PC-3 (cell line): ENCODE measurements around the gene PTPRN2. TPM values are rescaled to one million over a fixed set of nuclear protein-coding genes. Genes with fewer than 3 reads are reported as not detected.

Experiments
- ATAC-seq: fragments of 200-7000 bp; cut with Tn5 transposase; 2 replicates; pipeline ENCODE4 v1.9.1; 2020; ENCODE audit warnings: mild to moderate bottlenecking, moderate library complexity
- BruUV-seq: library from RNA; stranded (reverse); fragments of 400-500 nt; replicated peaks from 2 replicates; lab custom pipeline; 2021; lab: Mats Ljungman, UMichigan
- CTCF ChIA-PET: fragments of 300-600 bp; sonication (Branson Sonifier 250); formaldehyde crosslinking; loops from one replicate; lab custom pipeline; 2022; ENCODE audit warnings: antibody characterized with exemption; lab: Charles Lee
- POLR2A ChIA-PET: fragments of 300-600 bp; sonication (Branson Sonifier 250); formaldehyde crosslinking; loops from one replicate; lab custom pipeline; 2022; ENCODE audit warnings: antibody characterized with exemption; ENCODE audit not compliant: unreplicated experiment; lab: Charles Lee
- DNase-seq: peaks from one replicate; pipeline ENCODE4 v3.0.0-alpha.2; 2015
- H2AFZ ChIP-seq: fragments of 300-600 bp; sonication (generic); 2 replicates; pipeline ENCODE4 v1.6.0; 2016; ENCODE audit warnings: antibody characterized with exemption, low read length
- H3F3A ChIP-seq: fragments of 300-600 bp; sonication (generic); one replicate; pipeline ENCODE4 v1.6.0; 2017; ENCODE audit warnings: antibody characterized with exemption, low read length, control low read depth, mild to moderate bottlenecking; ENCODE audit not compliant: unreplicated experiment
- H3K27ac ChIP-seq: fragments of 300-600 bp; sonication (generic); 2 replicates; pipeline ENCODE4 v1.5.1; 2016; ENCODE audit warnings: mild to moderate bottlenecking, low read length
- H3K27me3 ChIP-seq: fragments of 300-600 bp; sonication (generic); 2 replicates; pipeline ENCODE4 v1.6.1; 2016; ENCODE audit warnings: low read length, mixed read lengths
- H3K36me3 ChIP-seq: fragments of 300-600 bp; sonication (generic); 2 replicates; pipeline ENCODE4 v1.6.1; 2016; ENCODE audit warnings: low read depth, mixed run types, low read length, mixed read lengths
- H3K4me1 ChIP-seq: fragments of 300-600 bp; sonication (generic); 2 replicates; pipeline ENCODE4 v1.5.1; 2016; ENCODE audit warnings: low read length; ENCODE audit not compliant: insufficient read depth
- H3K4me2 ChIP-seq: fragments of 300-600 bp; sonication (generic); 2 replicates; pipeline ENCODE4 v1.6.0; 2016; ENCODE audit warnings: low read length
- H3K4me3 ChIP-seq: fragments of 300-600 bp; sonication (generic); 2 replicates; pipeline ENCODE4 v1.5.1; 2016; ENCODE audit warnings: mild to moderate bottlenecking, low read length, mixed read lengths
- H3K79me2 ChIP-seq: fragments of 300-600 bp; sonication (generic); 2 replicates; pipeline ENCODE4 v1.6.1; 2017; ENCODE audit warnings: low read length, mixed read lengths
- H3K9ac ChIP-seq: fragments of 300-600 bp; sonication (generic); 2 replicates; pipeline ENCODE4 v1.6.0; 2016; ENCODE audit warnings: mild to moderate bottlenecking, low read length
- H3K9me2 ChIP-seq: fragments of 300-600 bp; sonication (generic); replicated peaks from 2 replicates; pipeline ENCODE4 v1.6.1; 2016; ENCODE audit warnings: mixed run types, low read length, mixed read lengths
- H3K9me3 ChIP-seq: fragments of 300-600 bp; sonication (generic); 2 replicates; pipeline ENCODE4 v1.6.1; 2016; ENCODE audit warnings: low read length, mixed read lengths
- H4K20me1 ChIP-seq: fragments of 300-600 bp; sonication (generic); 2 replicates; pipeline ENCODE4 v1.6.1; 2016; ENCODE audit warnings: low read length, mixed read lengths
- CTCF ChIP-seq: fragments of 300-600 bp; sonication (generic); conservative IDR thresholded peaks from 2 replicates; pipeline ENCODE4 v1.5.1; 2017; ENCODE audit warnings: antibody characterized with exemption, low read depth, mild to moderate bottlenecking, low read length
- EZH2 ChIP-seq: fragments of 300-600 bp; sonication (generic); IDR thresholded peaks from one replicate; pipeline ENCODE4 v1.6.1; 2017; ENCODE audit warnings: antibody characterized with exemption, mild to moderate bottlenecking, low read length; ENCODE audit not compliant: unreplicated experiment
- EZH2phosphoT487 ChIP-seq: fragments of 300-600 bp; sonication (generic); IDR thresholded peaks from 2 replicates; pipeline ENCODE4 v1.6.1; 2018; ENCODE audit warnings: mild to moderate bottlenecking, antibody characterized with exemption, low read length, borderline replicate concordance
- intact Hi-C: fragments of 100-400 bp; cut with micrococcal nuclease; formaldehyde crosslinking; loops from 2 replicates; pipeline ENCODE4 v1.9.0; 2023
- total RNA-seq: library from RNA; depleted of rRNA; stranded (reverse); fragments of >200 nt; gene quantifications from 2 replicates; pipeline ENCODE4 v1.2.3, GENCODE V29; 2014

The PTPRN2 gene
- total RNA-seq, 1 experiment from 2014 or later: 3.2 TPM

- ATAC-seq (no peak), DNase-seq (no peak)
- H3K4me2 ChIP-seq: no peak overlapping the region
- ChIA-PET CTCF (no interaction called here), POLR2A (no interaction called here)
- no peaks in the 10 kb centered on the region for H3K4me1 ChIP-seq
- no peaks in the 10 kb centered on the region for H3K9me3 ChIP-seq
- H3K36me3 ChIP-seq: no peaks in the 10 kb centered on the region
- no peaks in the 10 kb centered on the region for H3K79me2 ChIP-seq
- TF ChIP-seq EZH2phosphoT487 (no peak), CTCF (no peak), EZH2 (no peak)
- H2AFZ ChIP-seq: no peak overlapping the region
- H3K9me2 ChIP-seq: no peaks in the 10 kb centered on the region
- no peaks in the 10 kb centered on the region for H3K27me3 ChIP-seq
- no peaks in the 10 kb centered on the region for H4K20me1 ChIP-seq
- no peaks in the 10 kb centered on the region for H3F3A ChIP-seq
- no peak overlapping the region for H3K9ac ChIP-seq
- intact Hi-C loops: no loop called here
- H3K27ac ChIP-seq: no peak overlapping the region
- no peak overlapping the region for H3K4me3 ChIP-seq
- BruUV-seq: no TSS peak
These were observed 1043.8 kb downstream of the PTPRN2 start for GRCh38 chr7:157543791-157544190.

- Histone ChIP-seq H3K79me2 (no peaks in the 10 kb centered on the region), H3K9ac (no peak overlapping the region), H3K9me2 (no peaks in the 10 kb centered on the region), H3K27me3 (no peaks in the 10 kb centered on the region), H3K4me2 (no peak overlapping the region), H3F3A (no peaks in the 10 kb centered on the region), H3K4me1 (no peaks in the 10 kb centered on the region), H4K20me1 (no peaks in the 10 kb centered on the region), H3K4me3 (no peak overlapping the region), H2AFZ (no peak overlapping the region), H3K27ac (no peak overlapping the region), H3K36me3 (no peaks in the 10 kb centered on the region), H3K9me3 (no peaks in the 10 kb centered on the region)
- intact Hi-C loops: no loop called here
- no peak for TF ChIP-seq EZH2phosphoT487
- no peak for TF ChIP-seq EZH2
- TF ChIP-seq CTCF: no peak
- no TSS peak for BruUV-seq
- DNase-seq (no peak), ATAC-seq (no peak)
- ChIA-PET CTCF (no interaction called here), POLR2A (no interaction called here)
These were observed 1044.3 kb downstream of the PTPRN2 start for GRCh38 chr7:157543276-157543675.

GRCh38 chr7:157542068-157543021, 1045.3 kb downstream of the PTPRN2 start:
- no peak overlapping the region for H3K4me2 ChIP-seq
- TF ChIP-seq CTCF: no peak
- TF ChIP-seq EZH2phosphoT487: no peak
- TF ChIP-seq EZH2: no peak
- H3K27ac ChIP-seq: no peak overlapping the region
- H2AFZ ChIP-seq: no peak overlapping the region
- H3K9ac ChIP-seq: no peak overlapping the region
- DNase-seq (no peak), ATAC-seq (no peak)
- no peaks in the 10 kb centered on the region for H3K79me2 ChIP-seq
- intact Hi-C loops: no loop called here
- no peak overlapping the region for H3K4me3 ChIP-seq
- BruUV-seq: no TSS peak
- H3F3A ChIP-seq: no peaks in the 10 kb centered on the region
- H3K9me3 ChIP-seq: no peaks in the 10 kb centered on the region
- H3K4me1 ChIP-seq: no peaks in the 10 kb centered on the region
- H3K9me2 ChIP-seq: no peaks in the 10 kb centered on the region
- no peaks in the 10 kb centered on the region for H3K27me3 ChIP-seq
- no peaks in the 10 kb centered on the region for H4K20me1 ChIP-seq
- H3K36me3 ChIP-seq: no peaks in the 10 kb centered on the region
- ChIA-PET POLR2A (interaction anchor here (0.6 kb wide), 1 partner anchor 26 kb away, joined by 4 read pairs; no protein-coding TSS in a partner anchor), CTCF (no interaction called here)
